NCI-H2107 (cell line): Measurements from ENCODE around the gene SLC25A14.

ENCODE experiments used
- DNase-seq: peaks from one replicate; lab custom pipeline; 2025; lab: John Stamatoyannopoulos, UW

The SLC25A14 gene

GRCh38 chrX:130378024-130378669 lies 38.4 kb downstream of the SLC25A14 start:
- no peak for DNase-seq

- no peak for DNase-seq
Observed at GRCh38 chrX:130385520-130385919, 45.8 kb downstream of the SLC25A14 start, which contains the start of gene GPR119. TSS of gene GPR119 (minus strand) at chrX:130385674. CDS start at chrX:130385447, 227 bp downstream.

- no peak for DNase-seq
Observed at GRCh38 chrX:130386408-130386808, 46.7 kb downstream of the SLC25A14 start.

GRCh38 chrX:130393451-130394074 lies 53.8 kb downstream of the SLC25A14 start:
- peak; percentile 48 for DNase-seq

- DNase-seq = no peak
Observed at GRCh38 chrX:130395341-130395740, 55.6 kb downstream of the SLC25A14 start.

GRCh38 chrX:130401415-130402207 lies 61.9 kb downstream of the SLC25A14 start, which contains the start of gene RBMX2:
TSS of gene RBMX2 (plus strand) at chrX:130401987. CDS start at chrX:130402033, 46 bp downstream.
- peak; percentile 67 for DNase-seq

- no peak for DNase-seq
Observed at GRCh38 chrX:130402208-130402684, 62.5 kb downstream of the SLC25A14 start.

- DNase-seq = no peak
Observed at GRCh38 chrX:130413415-130413814, 73.7 kb downstream of the SLC25A14 start.

- DNase-seq = no peak
Observed at GRCh38 chrX:130414800-130415199, 75.1 kb downstream of the SLC25A14 start.

GRCh38 chrX:130415201-130415600 lies 75.5 kb downstream of the SLC25A14 start:
- no peak for DNase-seq

GRCh38 chrX:130416785-130417184 lies 77.1 kb downstream of the SLC25A14 start:
- no peak for DNase-seq

GRCh38 chrX:130418066-130418465 lies 78.3 kb downstream of the SLC25A14 start:
- no peak for DNase-seq

GRCh38 chrX:130418740-130419139 lies 79.0 kb downstream of the SLC25A14 start:
- no peak for DNase-seq

GRCh38 chrX:130419263-130419662 lies 79.5 kb downstream of the SLC25A14 start:
- DNase-seq = no peak
